IPS-18a (cell line): ENCODE data around the gene AHRR.

Experiments used
- H3K27ac ChIP-seq: one replicate; pipeline ENCODE4 v1.5.1; 2013; ENCODE audit warnings: low read length
- H3K27me3 ChIP-seq: one replicate; pipeline ENCODE4 v1.6.1; 2013; ENCODE audit warnings: mild to moderate bottlenecking, low read length; ENCODE audit not compliant: control insufficient read depth, insufficient read depth
- H3K36me3 ChIP-seq: one replicate; pipeline ENCODE4 v1.6.1; 2013; ENCODE audit warnings: low read depth, low read length; ENCODE audit not compliant: control insufficient read depth
- H3K4me1 ChIP-seq: one replicate; pipeline ENCODE4 v1.6.1; 2013; ENCODE audit warnings: low read depth, low read length; ENCODE audit not compliant: control insufficient read depth
- H3K4me3 ChIP-seq: one replicate; pipeline ENCODE4 v1.5.1; 2013; ENCODE audit warnings: low read length
- H3K9ac ChIP-seq: one replicate; pipeline ENCODE4 v1.6.1; 2013; ENCODE audit warnings: mild to moderate bottlenecking, low read length, moderate library complexity
- H3K9me3 ChIP-seq: one replicate; pipeline ENCODE4 v1.6.1; 2013; ENCODE audit warnings: low read depth, low read length; ENCODE audit not compliant: control insufficient read depth

AHRR gene

GRCh38 chr5:314676-315487, 6.6 kb upstream of the AHRR start:
- Histone ChIP-seq H3K36me3 (peaks cover 5% of the 10 kb centered on the region), H3K27ac (no peak overlapping the region)

DNA sequence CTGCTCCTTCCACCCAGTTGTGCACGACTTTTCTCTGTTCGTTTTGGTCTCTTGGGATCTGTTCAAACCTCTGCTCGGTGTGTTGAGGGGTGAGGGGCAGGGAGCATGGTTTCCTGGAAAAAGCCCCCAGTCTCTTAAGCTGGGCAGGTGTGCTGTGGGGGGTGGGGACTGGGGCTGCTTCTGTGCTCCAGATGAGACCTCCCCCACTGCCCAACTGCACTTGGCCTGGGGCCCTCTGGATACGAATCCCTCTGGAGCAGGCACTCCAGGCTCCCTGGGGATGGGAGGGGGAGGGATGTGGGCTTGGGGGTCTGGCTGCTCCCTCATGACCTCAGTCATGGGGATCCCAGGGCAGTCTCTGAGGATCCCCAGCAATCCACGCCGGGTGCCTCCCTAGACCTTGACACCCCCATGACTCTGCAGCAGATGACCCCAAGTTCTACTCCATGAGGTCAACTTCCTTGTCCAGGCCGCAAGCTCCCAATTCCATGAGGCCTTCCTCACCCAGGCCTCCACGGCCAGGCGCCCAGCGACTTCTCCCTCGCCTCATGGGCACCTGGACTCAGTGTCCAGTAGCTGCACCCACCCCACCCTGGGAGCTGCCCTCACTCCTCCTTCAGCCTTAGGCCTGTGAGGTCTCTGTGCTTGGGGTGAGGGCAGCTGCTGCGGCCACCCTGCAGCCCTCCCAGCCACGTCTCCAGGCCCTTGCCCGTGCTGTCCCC, 5.9 kb upstream of the AHRR start:
- H3K9ac ChIP-seq: no peak overlapping the region
- H3K4me3 ChIP-seq: no peak overlapping the region
- H3K27me3 ChIP-seq: peaks cover 24% of the 10 kb centered on the region
- peaks cover 3% of the 10 kb centered on the region for H3K4me1 ChIP-seq
- peaks cover 5% of the 10 kb centered on the region for H3K36me3 ChIP-seq
- H3K27ac ChIP-seq: no peak overlapping the region
- no peaks in the 10 kb centered on the region for H3K9me3 ChIP-seq

More at GRCh38 chr5:314676-315487, 6.6 kb upstream of the AHRR start:
- H3K27me3 ChIP-seq: peaks cover 16% of the 10 kb centered on the region
- no peaks in the 10 kb centered on the region for H3K4me1 ChIP-seq
- no peak overlapping the region for H3K9ac ChIP-seq
- no peaks in the 10 kb centered on the region for H3K9me3 ChIP-seq
- no peak overlapping the region for H3K4me3 ChIP-seq

GRCh38 chr5:316210-317085, 5.1 kb upstream of the AHRR start:
- Histone ChIP-seq H3K27me3 (peaks cover 32% of the 10 kb centered on the region), H3K9ac (no peak overlapping the region), H3K4me1 (peaks cover 3% of the 10 kb centered on the region), H3K4me3 (no peak overlapping the region), H3K36me3 (peaks cover 5% of the 10 kb centered on the region), H3K27ac (no peak overlapping the region), H3K9me3 (no peaks in the 10 kb centered on the region)

DNA sequence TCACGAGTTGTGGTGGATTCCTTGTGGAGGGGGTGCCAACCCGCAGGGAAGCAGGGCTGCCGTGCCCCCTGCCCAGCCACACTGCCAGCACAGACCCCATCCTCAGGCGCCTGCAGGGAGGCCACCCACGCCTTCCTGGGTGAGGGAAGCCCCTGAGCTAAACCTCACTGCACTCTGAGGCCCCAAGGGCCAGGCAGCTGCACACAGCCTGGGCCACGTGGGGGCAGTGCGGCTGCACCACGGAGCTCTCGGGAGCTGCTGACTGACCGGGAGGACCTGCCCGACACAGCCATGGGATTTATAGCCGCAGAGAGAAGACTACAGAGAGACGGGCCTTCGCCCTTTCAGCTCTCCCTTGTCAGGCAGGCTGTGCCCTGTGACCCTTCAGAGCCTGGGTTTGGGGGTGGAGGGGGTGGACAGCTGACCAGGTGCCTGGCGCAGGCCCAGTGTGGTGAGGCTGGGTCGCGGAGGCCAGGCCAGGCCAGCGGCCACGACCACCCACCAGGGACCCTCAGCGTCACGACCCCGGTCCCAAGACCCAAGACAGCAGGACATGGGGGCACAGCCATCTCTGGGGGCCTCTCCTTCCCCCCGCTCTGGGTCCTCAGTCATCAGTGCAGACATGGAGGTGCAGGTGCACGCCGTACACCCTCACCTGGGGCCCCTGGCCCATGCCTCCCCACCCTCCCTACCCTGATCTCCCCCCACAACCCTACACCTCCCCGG, 4.3 kb upstream of the AHRR start:
- no peak overlapping the region for H3K27ac ChIP-seq

DNA sequence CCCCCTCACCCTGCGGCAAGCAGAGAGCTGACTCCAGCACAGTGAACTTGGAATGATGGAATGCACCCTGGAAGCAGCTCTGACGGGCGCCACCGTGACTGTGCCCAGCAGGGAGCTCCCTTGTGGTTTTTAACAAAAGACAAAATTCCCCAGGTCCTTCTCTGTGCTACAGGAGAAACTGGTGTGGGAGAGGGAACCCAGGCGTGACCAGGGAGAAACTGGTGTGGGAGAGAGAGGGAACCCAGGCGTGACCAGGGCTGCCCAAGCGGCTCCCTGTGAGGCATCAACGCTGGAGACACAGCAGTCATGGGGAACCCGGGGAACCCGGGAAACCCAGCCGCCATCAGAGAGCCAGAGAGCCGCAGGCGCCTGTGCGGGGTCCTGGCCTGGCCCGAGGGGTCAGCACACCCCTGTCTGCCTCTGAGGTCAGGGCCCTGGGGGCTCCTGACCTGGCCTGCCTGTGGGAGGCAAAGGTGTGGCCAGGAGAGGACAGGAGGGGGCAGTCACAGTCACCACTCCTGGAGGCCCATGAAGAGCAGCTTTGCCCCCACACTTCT, 3.1 kb upstream of the AHRR start:
- Histone ChIP-seq H3K27ac (no peak overlapping the region), H3K4me1 (peaks cover 3% of the 10 kb centered on the region), H3K4me3 (no peak overlapping the region), H3K27me3 (peaks cover 51% of the 10 kb centered on the region), H3K9ac (no peak overlapping the region), H3K9me3 (no peaks in the 10 kb centered on the region), H3K36me3 (peaks cover 5% of the 10 kb centered on the region)

More for the DNA sequence above, 4.3 kb upstream of the AHRR start:
- Histone ChIP-seq H3K9me3 (no peaks in the 10 kb centered on the region), H3K4me1 (peaks cover 3% of the 10 kb centered on the region), H3K9ac (no peak overlapping the region), H3K4me3 (no peak overlapping the region), H3K36me3 (peaks cover 5% of the 10 kb centered on the region), H3K27me3 (peaks cover 40% of the 10 kb centered on the region)

- Histone ChIP-seq H3K4me1 (peaks cover 3% of the 10 kb centered on the region), H3K27ac (no peak overlapping the region), H3K9me3 (no peaks in the 10 kb centered on the region), H3K36me3 (peaks cover 5% of the 10 kb centered on the region), H3K4me3 (no peak overlapping the region), H3K27me3 (peaks cover 58% of the 10 kb centered on the region), H3K9ac (no peak overlapping the region)
Observed at GRCh38 chr5:318931-319601, 2.4 kb upstream of the AHRR start.

DNA sequence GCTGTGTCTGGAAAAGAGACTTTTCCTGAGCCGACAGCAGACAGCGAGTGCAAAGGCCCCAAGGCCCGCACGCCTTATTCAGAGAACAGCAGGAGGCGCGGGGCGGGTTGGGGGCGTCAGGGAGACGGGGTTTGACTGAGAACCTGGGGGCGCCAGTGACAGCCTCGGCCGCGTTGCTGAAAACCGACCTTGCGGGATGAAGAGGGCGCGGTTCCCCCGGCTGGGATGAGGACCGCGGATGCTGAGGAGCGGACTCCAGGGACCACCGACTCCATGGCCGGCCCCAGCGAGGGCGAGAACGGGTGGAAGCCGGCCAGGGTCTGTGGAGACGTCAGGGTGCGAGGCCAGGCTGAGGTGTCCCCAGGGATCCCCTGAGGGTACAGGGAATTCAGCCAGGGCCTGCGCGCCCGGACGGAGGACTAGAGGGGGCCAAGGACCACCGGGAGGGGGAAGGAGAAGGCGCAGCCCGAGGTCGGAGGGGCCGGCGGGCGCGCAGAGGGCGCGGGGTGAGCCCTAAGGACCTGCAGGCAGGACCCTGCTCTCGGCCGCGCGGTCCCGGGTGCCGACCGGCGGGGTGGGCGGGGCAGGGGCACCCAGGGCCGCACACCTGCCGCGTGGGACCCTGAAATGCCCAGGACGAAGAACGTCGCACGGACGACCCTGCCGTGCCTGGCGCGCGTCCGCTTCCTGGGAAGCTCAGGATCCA, 837 bp upstream of the AHRR start:
- peaks cover 3% of the 10 kb centered on the region for H3K4me1 ChIP-seq
- peaks cover 60% of the 10 kb centered on the region for H3K27me3 ChIP-seq
- peak overlapping the region; percentile 60 for H3K4me3 ChIP-seq
- H3K9ac ChIP-seq: no peak overlapping the region
- no peaks in the 10 kb centered on the region for H3K9me3 ChIP-seq
- no peaks in the 10 kb centered on the region for H3K36me3 ChIP-seq
- H3K27ac ChIP-seq: no peak overlapping the region

- Histone ChIP-seq H3K27ac (no peak overlapping the region), H3K4me1 (peaks cover 3% of the 10 kb centered on the region), H3K9ac (no peak overlapping the region), H3K9me3 (no peaks in the 10 kb centered on the region), H3K27me3 (peaks cover 60% of the 10 kb centered on the region), H3K4me3 (peak overlapping the region; percentile 32), H3K36me3 (no peaks in the 10 kb centered on the region)
Observed at GRCh38 chr5:321726-322251, 275 bp downstream of the AHRR start.

DNA sequence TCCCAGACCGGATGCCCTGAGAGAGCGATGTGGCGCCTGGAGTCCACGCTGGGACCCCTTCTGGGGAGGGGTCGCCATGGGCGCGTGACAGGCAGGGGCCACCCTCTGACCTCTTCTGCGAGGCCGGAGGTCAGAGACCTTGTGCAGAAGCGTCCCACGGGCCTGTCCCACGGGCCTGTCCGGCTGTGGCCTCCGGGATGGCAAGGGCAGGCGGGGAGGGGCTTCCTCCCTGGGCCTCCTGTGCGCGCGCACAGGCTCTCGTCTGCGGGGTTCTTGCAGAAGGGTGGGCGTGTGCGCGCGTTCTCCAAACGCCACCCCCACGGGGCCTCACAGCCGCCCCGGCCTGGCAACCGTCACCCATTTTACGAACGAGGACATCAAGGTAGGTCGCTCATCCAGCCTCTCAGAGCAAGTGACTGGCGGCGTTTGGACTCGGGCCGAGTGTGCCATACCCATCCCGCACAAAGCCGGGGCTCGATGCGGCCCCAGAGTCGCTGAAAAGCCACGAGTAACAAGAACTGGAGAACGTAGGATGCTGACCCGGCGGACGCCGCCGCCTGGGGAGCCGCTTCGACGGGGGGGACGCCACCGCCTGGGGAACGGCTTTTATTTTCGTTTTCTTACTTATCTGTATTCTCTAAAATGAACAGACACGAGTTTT, 897 bp downstream of the AHRR start:
- H3K36me3 ChIP-seq: no peaks in the 10 kb centered on the region
- H3K4me3 ChIP-seq: peak overlapping the region; percentile 32
- H3K9ac ChIP-seq: no peak overlapping the region
- no peak overlapping the region for H3K27ac ChIP-seq
- H3K27me3 ChIP-seq: peaks cover 60% of the 10 kb centered on the region
- peaks cover 3% of the 10 kb centered on the region for H3K4me1 ChIP-seq
- H3K9me3 ChIP-seq: no peaks in the 10 kb centered on the region
